BJ (cell line): ENCODE measurements around the gene KCNH5. TPM values are rescaled to one million over a fixed set of nuclear protein-coding genes. Genes with fewer than 3 reads are reported as not detected.
A peak's percentile ranks its signal among the peaks of the same experiment; 100 is the strongest.

Experiments used
- CTCF ChIA-PET: fragments of 350-600 bp; formaldehyde crosslinking; extraction: SDS; loops from one replicate; lab custom pipeline; 2021; ENCODE audit warnings: antibody characterized with exemption, inconsistent platforms; lab: Yijun Ruan, JAX
- POLR2A ChIA-PET: fragments of 300-600 bp; sonication (Branson Sonifier 250); formaldehyde crosslinking; extraction: SDS; loops from one replicate; lab custom pipeline; 2021; ENCODE audit warnings: antibody characterized with exemption; lab: Charles Lee
- DNase-seq: peaks from one replicate; pipeline ENCODE4 v3.0.0-alpha.2; 2011; ENCODE audit warnings: low read depth
- H3K27me3 ChIP-seq: 2 replicates; pipeline ENCODE4 v1.6.0; 2011; ENCODE audit warnings: low read length; ENCODE audit not compliant: control insufficient read depth, insufficient read depth
- H3K36me3 ChIP-seq: 2 replicates; pipeline ENCODE4 v1.5.1; 2011; ENCODE audit warnings: low read length; ENCODE audit not compliant: control insufficient read depth, insufficient read depth
- H3K4me3 ChIP-seq: 2 replicates; pipeline ENCODE4 v1.5.1; 2011; ENCODE audit warnings: low read depth, mild to moderate bottlenecking, control low read depth, low read length
- polyA plus RNA-seq: library from polyadenylated mRNA; depleted of rRNA; stranded (reverse); fragments of >200 nt; gene quantifications from 2 replicates; pipeline ENCODE4 v1.2.3, GENCODE V29; 2011
- TF ChIP-seq, protein P1 (sequence below): IDR thresholded peaks from 2 replicates; pipeline ENCODE4 v1.5.1; 2011; ENCODE audit warnings: low read depth, mild to moderate bottlenecking, control low read depth, inconsistent platforms, low read length, moderate library complexity; ENCODE audit not compliant: insufficient read depth

KCNH5 gene
- polyA plus RNA-seq, 1 experiment: 0.05 TPM

DNA sequence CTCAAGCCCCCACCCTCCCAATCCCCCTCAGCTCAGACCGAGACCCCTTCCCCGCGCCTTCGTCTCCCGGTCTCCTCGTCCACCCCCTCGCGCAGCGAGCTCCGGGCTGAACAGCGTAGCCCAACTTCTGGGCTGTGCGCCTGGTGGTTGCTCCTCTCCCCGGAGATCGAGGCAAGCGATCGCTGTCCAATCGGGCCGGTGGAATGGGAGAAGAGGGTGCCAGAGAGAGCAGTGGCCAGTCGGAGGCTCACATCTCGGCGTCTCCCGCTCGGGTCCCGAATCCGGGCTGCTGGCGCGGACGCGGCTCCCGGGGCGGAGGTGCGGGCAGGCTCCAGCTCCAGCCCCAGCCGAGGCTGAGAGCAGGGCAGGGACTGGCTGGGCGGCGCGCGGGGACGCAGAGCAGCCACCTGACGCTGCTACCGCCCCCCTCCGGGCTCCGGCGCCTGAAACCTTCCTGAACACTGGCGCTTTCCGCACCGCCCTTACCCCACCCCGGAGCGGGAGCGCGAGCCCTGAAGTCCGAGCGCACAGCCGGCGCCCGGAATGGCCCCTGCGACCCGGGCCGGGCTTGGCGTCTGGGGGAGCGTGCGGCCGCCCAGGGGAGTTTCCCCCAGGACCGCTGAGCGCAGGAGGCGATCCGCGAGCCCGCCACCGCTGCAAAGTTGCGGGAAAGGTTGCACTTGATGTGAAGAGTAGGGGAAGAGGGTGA, 508 bp upstream of the KCNH5 start:
- ChIA-PET CTCF (no interaction called here), POLR2A (no interaction called here)
- H3K36me3 ChIP-seq: no peaks in the 10 kb centered on the region
- peak overlapping the region; percentile 39 for H3K4me3 ChIP-seq
- peaks cover 14% of the 10 kb centered on the region for H3K27me3 ChIP-seq
- DNase-seq: no peak
- TF ChIP-seq, protein P1, sequence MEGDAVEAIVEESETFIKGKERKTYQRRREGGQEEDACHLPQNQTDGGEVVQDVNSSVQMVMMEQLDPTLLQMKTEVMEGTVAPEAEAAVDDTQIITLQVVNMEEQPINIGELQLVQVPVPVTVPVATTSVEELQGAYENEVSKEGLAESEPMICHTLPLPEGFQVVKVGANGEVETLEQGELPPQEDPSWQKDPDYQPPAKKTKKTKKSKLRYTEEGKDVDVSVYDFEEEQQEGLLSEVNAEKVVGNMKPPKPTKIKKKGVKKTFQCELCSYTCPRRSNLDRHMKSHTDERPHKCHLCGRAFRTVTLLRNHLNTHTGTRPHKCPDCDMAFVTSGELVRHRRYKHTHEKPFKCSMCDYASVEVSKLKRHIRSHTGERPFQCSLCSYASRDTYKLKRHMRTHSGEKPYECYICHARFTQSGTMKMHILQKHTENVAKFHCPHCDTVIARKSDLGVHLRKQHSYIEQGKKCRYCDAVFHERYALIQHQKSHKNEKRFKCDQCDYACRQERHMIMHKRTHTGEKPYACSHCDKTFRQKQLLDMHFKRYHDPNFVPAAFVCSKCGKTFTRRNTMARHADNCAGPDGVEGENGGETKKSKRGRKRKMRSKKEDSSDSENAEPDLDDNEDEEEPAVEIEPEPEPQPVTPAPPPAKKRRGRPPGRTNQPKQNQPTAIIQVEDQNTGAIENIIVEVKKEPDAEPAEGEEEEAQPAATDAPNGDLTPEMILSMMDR: 0 out of 2 replicates have a peak, but pooled peaks have one; percentile 6

DNA sequence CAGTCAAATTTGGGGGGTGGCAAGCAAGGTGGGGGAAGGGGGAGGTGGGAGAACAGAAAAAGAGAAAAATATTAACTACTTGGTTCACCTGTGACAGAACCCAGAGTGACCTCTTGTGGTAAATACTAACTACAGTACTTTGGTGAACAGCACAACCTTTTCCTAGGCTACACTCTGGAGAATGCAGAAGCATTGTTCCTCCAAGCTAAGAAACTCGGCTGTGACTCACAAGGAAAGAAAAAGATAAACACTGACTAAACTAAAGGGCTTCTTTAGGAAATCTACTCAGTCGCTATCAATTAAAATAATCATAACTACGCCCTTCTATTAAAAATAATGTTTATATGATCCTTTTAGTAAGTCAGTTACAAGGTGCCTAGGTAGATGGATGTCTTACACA, 5.4 kb downstream of the KCNH5 start:
- TF ChIP-seq, protein P1: peak; percentile 19; the same call in 1 of the 2 replicates
- Histone ChIP-seq H3K27me3 (peaks cover 3% of the 10 kb centered on the region), H3K36me3 (no peaks in the 10 kb centered on the region), H3K4me3 (no peak overlapping the region)
- DNase-seq: peak; percentile 1
- POLR2A ChIA-PET: no interaction called here
- CTCF ChIA-PET: no interaction called here

DNA sequence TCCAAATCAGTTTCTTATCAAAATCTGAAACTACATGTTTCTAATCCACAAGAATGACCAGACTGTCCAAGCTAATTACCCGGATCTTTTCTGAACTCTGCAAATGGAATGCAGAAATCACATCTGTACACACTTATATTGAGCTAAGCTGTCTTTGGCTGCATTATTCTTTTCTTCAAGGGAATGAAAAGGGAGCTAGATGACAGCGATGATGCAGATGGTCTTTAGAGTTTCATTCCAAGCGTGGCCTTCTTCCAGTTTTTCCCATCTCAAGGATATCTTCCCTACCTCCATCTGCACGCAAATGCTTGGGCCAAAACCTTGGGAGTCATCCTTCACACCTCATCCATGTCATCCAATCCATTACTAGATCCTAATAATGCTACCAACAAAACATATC, 12.6 kb downstream of the KCNH5 start:
- no peak overlapping the region for H3K4me3 ChIP-seq
- no peaks in the 10 kb centered on the region; the same call in 1 of the 2 replicates for H3K27me3 ChIP-seq
- CTCF ChIA-PET: no interaction called here
- no peak for DNase-seq
- no peaks in the 10 kb centered on the region for H3K36me3 ChIP-seq
- TF ChIP-seq, protein P1: no peak
- POLR2A ChIA-PET: interaction anchor here (0.6 kb wide), 1 partner anchor 511 kb away, joined by 3 read pairs; the partner anchor contains the start of gene PPP2R5E

DNA sequence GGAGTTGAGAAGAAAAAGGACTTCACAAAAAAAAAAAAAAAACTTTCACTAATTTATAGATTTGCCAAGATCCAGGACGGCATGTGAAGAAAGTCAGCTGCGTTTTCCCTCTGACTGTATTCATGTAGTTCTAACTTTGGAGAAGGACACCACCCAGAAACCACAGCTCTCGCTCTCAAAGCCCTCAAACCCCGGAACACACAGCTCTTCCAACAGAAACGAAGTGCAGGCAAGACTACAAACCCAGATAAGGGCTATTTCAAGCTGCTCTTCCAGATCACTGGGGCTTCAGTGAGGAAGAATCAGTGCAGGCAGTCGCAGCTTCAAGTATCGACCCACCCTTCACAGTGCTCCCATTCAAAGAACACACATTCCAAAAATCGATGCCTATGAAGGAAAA, 13.2 kb downstream of the KCNH5 start:
- DNase-seq: no peak
- H3K4me3 ChIP-seq: no peak overlapping the region
- no peaks in the 10 kb centered on the region for H3K27me3 ChIP-seq
- ChIA-PET CTCF (no interaction called here), POLR2A (interaction anchor here (0.6 kb wide), 1 partner anchor 511 kb away, joined by 3 read pairs; the partner anchor contains the start of gene PPP2R5E)
- no peaks in the 10 kb centered on the region for H3K36me3 ChIP-seq
- TF ChIP-seq, protein P1: no peak

DNA sequence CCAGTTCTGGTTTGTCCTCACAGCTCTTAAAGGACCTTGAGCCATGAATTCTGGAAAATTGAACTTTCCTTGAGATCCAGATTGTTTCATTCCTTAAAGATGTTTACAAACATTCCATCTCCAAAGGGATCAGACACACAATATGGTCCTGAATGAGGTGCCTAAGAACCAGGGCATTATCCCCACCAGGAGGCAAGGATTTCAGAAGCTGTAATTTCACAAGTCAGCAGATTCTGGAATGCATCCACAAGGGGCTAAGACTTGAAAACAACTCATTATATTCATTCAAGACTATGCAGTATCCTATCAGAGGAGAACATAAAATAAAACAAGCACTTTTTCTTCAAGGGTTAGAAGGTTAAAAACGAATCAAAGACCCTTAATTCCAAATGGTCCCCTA, 15.1 kb downstream of the KCNH5 start:
- POLR2A ChIA-PET: no interaction called here
- TF ChIP-seq, protein P1: no peak
- no peak for DNase-seq
- Histone ChIP-seq H3K4me3 (no peak overlapping the region), H3K27me3 (no peaks in the 10 kb centered on the region), H3K36me3 (no peaks in the 10 kb centered on the region)
- CTCF ChIA-PET: no interaction called here
